ENCODE results near the gene LZTR1.
"Not testable (repeated sequence)": the region's sequence is repeated elsewhere in the genome, so short reads cannot be mapped to it uniquely, and the experiment has no call there.

LZTR1 gene

DNA sequence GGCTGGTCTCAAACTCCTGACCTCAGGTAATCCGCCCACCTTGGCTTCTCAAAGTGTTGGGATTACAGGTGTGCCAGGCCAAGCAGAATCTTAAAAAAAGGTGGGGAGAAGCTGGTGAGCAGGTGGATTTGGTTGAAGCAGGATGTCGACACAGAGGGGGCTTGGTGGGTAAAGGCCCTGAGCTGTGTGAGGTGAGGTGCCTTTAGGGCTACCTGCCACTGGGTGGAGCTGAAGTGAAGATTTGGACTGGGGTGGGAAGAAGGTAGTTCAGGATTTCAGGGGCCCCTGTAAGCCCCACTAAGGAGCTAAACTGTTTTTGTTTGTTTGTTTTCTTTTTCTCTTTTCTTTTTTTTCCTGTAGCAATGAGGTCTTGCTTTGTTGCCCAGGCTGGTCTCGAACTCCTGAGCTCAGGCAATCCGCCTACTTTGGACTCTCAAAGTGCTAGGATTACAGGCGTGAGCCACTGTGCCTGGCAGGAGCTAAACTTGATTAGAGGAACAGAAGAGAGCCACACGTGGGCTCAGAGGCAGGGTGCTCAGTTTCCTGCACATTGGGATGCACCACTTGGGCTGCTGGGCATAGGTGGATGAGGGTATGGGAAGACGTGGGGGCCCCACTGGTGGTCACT, 38.8 kb downstream of the LZTR1 start:
- DNase-seq, result no peak

DNA sequence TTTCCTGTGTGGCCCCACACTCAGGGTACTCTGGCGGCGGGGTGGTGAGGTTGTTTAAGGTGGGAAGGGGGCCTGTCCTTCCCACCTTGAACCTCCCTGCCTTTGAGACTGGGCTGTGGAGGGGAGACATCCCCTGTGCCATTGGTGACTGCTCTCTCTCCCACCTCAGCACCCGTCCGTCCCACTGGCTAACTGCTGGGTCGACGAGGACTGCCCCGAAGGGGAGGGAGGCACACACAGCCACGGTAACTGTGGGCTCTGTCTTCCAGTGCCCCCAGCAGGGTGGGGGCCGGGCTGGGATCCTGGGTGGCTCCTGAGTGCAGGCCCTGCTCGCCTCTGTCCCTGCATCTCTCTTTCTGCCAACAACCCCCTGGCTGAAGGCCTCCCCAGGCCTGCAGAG, 40.4 kb downstream of the LZTR1 start:
- DNase-seq, result no peak

DNA sequence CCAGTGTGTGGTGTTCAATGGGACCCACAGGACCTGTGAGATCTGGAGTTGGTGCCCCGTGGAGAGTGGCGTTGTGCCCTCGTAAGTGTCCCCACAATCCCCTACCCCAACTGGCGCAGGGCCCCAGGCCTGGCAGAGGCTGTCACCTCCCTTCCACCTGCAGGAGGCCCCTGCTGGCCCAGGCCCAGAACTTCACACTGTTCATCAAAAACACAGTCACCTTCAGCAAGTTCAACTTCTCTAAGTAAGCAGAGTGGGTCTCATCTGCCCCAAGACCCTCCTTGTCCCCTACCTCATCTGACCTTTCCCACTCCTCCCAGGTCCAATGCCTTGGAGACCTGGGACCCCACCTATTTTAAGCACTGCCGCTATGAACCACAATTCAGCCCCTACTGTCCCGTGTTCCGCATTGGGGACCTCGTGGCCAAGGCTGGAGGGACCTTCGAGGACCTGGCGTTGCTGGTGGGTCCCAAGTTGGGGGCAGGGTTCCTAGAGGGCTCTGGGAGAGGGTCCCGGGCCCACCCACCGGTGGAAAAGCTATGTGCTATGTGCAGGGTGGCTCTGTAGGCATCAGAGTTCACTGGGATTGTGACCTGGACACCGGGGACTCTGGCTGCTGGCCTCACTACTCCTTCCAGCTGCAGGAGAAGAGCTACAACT, 41.0 kb downstream of the LZTR1 start:
- no peak for DNase-seq

DNA sequence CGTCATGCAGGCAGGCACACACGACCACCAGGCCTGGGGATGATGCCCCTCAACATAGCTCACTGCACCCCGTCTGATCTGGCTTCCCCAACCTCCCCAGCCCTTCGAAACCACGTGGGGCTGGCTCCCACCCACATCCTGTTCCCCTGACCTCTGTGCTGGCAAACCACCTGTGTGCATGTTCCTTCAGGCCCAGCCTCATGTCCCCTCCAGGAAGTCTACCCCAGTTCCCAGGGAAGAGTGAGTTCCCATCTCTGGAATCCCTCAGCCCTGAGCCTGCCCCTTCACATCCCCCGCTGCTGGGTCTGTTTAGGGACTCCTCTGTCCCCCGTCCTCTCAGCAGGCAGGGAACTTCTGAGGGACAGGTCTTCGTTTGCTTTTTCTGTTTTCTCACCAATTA, 43.2 kb downstream of the LZTR1 start:
- no peak for DNase-seq

DNA sequence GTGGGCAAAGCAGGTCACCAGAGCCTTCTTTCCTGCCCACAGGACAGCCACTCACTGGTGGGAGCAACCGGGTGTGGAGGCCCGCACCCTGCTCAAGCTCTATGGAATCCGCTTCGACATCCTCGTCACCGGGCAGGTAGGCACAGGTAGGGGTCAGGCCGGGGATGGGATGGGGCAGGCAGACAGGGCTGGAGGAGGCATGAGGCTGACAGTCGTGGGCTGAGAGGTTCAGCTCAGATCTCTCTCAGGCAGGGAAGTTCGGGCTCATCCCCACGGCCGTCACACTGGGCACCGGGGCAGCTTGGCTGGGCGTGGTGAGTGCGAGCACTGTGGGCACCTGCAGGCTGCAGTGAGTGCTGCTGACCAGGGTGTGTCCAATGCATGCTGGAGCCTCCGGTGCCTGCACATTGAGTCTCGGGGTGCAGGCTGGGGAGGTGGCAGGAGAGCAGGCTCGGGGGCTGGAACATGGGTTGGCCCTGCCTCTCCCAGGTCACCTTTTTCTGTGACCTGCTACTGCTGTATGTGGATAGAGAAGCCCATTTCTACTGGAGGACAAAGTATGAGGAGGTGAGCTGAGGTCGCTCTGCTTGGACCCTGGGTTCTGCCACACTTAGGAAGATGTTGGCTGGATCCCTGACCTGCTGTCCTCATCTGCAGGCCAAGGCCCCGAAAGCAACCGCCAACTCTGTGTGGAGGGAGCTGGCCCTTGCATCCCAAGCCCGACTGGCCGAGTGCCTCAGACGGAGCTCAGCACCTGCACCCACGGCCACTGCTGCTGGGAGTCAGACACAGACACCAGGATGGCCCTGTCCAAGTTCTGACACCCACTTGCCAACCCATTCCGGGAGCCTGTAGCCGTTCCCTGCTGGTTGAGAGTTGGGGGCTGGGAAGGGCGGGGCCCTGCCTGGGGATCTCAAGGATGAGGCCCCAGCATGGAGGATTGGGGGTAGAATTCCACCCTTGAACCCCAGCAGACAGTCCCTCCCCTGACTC, 44.0 kb downstream of the LZTR1 start:
- DNase-seq, result no peak

DNA sequence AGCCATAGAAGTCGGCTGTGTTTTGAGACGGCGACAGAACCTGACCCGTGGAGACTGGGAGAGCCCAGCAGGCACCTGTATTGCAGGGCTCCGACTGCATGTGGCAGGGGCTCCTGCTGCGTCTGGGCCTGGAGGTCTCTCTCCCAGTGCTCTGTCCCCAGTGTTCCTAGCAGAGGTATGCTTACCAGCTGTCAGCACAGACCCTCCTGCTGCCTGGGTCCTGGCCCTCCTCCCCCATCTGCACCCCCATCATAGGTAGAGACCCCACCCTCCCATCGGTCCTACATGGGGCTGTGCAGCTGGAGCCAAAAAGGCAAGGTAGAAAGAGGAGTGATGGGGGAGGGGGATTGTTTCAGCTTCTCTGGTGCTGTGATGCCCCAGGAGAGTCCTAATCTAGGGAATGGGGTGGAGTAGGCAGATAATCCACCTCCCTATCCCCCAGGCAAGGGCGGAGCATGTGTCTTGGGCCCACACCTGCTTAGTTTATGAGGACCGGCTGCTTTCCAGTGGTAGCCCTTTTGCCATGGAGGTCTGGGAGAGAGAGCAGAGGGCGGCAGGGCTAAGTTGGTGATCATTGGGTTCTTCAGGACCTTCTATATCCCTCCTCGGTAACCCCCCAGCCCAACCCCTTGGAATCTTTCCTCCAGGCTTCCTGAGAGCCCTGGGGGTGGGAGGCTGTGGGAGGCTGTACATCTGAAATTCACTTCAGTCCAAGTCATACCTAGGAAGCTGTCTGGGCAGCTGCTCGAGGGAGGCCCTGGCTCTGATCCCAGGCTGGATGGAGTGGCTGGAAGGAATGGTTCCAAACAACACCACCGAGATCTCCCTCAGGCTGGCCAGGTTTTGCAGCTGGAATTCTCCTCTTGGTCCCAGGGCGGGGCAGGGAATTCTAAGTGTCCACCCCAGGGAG, 44.9 kb downstream of the LZTR1 start:
- no peak for DNase-seq

DNA sequence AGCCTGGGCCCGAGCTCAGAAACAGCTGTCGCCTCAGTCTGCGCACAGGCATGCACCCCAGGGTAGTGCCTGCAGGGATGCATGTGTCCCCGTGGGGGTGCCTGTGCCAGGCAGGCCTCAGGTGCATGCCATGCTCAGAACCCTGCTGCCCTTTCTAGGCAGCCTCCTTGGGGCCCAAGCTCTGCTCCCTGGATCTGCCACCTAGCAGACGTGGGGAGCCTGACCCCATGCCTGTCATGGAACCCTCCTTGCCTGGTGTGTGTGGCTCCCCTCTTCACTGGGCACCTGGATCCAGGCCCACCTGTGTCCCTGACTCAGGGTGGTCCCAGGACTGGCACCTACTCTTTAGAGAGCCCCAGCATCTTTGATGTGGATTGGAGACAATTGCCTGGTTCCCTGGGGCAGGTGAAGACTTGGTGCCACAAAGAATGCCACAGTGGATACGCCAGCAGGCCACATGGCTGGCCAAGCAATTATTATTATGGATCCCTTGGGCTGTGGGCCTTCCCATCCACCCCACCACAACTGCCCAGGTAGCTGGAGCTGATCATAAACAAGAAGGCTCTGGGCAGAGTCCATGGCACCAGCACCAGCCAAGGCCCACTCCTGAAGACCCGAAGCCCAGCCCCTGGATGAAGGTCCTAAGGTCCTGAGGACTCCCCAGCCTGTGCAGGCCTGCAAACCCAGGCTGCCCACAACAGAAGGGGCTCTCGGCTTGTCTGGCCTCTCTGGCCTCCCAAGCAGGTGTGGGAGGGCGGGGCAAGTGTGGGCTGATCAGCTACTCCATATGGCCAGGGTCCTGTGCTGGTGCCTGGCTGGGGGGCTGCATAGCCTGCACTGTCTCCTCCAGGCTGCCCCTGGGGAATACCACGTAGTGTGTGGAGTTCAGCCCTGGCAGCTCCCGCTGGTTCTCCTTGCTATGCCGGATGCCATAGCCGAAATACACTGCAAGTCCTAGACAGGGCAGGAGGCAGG, 46.5 kb downstream of the LZTR1 start:
- DNase-seq, result no peak

DNA sequence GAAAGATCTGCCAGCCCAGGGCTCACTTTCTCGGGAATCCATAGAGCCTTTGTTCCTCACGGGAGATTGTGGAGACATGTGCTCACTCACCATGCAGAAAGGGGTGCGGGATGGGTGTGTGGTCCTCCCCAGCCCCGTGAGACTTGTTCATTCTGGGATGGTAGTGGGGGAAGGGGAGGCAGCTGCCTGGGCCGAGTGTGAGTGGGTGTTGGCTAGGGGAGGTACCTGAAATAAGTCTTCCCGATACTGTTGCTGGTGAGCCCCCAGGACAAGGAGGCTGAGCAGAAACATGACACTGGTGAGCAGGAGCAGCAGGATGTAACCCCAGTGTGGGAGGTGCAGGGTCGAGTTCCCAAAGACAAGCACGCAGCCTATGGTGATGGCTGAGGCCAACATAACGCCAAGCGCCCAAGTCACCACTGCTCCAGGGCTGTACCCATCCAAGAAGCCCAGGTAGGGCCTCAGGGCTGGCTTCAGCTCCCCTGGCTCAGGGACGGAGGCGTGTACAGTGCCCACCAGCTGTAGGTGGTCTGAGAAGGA, 47.5 kb downstream of the LZTR1 start:
- DNase-seq, result no peak

DNA sequence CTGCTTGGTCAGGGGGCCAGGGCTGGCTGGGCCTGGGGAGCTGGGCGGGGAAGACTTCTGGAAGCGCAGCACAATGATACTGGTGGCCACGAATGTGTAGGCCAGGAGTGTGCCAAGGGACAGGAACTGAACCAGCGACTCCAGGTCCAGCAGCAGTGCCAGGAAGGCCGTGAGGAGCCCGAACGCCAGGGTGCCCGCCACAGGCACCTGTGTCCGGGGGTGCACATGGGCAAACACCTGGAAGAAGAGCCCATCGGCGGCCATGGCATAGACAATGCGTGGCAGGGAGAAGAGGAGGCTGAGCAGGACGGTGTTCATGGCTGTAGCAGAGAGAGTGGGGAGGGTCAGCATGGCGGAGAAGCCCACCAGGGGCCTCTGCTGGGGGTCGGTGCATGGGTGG, 47.9 kb downstream of the LZTR1 start:
- no peak for DNase-seq

DNA sequence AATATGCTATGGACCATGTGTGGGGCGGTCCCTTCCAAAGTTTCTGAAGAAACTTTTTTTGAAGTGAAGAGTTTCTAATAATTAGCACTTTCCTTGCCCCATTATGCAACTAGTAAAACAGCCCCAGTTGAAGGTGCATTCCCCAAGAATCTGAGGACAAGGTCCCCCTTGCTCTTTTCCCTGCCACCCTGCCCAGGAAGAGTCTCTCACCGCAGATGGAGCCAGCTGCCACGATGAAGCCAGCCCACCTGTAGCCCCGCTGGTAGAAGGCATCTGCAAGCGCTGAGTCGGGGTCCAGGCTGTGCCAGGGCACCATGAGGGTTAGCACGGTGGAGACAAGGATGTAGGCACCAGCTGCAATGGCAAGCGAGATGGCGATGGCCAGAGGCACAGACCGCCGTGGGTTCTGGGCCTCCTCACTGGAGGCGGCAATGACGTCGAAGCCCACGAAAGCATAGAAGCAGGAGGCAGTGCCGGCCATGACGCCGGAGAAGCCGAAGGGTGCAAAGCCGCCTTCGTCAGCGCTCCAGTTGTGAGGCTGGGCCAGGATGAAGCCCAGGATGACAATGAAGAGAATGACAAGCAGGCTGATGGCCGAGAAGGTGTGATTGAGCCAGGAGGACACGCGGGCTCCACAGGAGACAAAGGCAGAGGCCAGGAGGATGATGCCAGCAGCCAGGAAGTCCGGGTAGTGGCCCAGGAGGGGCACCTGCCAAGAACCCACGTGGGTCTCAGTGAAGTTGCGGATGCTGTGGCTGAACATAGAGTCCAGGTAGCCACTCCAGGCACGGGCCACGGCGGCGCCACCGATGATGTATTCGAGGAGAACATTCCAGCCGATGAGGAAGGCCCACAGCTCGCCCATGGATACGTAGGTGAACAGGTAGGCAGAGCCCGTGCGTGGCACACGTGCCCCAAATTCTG, 48.8 kb downstream of the LZTR1 start:
- no peak for DNase-seq

DNA sequence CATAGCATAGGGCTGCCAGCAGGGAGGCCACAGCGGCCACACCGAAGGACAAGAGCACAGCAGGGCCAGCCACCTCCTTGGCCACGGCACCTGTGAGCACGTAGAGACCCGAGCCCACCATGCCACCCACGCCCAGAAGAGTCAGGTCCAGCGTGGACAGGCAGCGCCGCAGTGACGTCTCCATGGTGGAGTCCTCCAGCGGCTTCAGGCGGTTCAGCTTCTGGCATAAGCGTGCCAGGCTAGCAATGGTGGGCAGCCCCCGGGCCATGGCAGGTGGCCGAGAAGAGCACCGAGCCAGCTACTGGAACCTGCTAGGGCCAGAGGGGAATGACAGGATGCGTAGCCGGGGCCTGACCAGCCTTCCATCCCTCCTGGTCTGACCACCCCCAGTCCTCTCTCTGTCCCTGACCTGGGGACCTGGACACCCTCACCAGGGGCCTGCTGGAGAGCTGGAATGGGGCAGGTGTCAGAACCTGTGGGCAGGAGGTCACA, 49.5 kb downstream of the LZTR1 start:
- no peak for DNase-seq

DNA sequence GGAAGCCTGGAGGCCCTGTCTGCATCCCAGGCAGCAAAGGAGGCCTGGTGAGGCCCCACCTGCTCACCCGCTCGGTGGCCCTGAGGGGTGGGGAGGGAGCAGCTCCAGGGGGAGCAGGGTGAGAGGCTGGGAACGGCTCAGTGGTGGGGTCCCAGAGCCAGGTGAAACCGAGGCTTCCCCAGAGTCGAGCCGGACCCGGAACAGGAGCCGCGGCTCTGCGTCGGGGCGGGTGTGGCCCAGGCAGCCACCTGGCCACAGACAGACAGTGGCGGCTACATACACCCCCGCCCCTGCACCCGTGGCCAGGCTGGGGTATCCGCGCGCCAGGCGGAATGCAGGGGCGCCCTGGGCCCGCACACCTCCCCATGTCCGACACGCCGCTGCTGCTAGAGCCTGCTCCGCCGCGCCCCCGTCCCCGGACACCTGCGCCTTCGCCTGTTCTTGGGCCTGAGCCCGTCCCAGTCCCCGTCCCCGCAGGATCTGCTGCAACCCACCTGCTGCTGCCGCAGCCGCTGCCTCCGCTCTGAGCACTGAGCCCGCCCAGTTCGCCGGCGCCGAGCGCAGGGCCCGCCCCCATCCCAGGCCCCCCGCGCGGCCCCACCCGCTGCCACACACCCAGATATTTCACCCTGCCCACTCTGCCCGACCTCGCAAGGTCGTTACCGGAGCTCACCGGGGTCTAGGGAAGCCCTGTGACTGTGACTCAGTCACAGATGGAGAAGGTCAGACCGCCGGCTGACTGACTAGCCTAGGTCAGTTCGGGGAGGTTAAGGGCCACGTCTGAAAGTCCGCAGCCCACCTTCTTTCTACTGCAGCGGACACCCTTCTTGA, 50.2 kb downstream of the LZTR1 start, which contains the start of gene SLC7A4:
TSS of gene SLC7A4 (minus strand) at position 525 of the 831 bp plus-strand sequence. CDS start 749 bp downstream, outside the sequence.
- no peak for DNase-seq

DNA sequence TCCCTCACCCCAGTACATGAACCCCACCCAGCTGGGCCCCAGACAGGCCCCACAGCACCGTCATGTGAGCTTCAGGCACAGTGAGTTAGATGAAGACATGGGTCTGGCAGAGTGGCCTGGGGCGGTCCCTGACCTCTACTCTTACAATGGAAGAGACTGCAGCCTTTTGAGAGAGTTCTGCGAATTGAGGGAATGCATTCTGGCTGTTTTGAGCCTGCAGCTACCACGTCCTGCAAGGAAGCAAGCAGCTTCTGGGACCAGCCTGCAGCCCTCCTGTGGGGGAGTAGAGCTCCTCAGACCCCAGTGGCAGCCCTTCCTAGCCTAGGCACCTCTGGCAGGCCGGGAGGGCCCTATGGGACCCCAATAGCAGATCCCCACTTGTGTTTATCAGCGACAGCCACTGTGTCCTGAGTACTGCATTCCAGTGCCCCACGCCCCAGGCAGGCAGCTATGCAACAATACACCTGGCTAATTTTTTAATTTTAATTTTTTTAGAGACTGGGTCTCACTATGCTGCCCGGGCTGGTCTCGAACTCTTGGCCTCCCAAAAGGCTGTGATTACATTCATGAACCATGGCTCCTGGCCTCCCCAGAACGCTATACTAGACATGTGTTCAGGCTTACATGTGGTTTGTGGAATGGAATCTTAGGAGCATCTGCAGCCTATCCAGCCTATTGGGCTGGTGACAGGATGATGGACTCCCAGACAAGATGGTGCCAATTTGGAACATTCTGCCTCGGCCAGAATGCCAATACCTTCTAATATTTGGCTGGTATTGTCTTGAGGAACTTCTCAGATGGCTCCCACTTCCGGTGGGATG, 51.0 kb downstream of the LZTR1 start:
- no peak for DNase-seq

DNA sequence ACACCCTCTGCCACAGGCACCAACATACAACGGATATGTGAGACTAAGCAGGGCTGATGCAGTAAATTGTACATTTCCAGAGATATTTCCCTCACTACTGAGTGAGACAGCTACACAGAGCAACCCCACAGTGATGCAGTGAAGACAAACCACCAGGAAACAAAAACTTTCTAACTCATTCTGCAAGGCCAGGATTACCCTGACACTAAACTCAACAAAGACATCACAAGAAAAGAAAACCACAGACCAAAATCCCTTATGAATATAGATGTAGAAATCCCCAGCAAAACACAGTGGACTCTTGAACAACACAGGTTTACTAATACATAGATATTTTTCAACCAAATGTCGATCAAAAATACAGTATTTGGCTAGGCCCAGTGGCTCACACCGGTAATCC, 51.8 kb downstream of the LZTR1 start:
- no peak for DNase-seq

DNA sequence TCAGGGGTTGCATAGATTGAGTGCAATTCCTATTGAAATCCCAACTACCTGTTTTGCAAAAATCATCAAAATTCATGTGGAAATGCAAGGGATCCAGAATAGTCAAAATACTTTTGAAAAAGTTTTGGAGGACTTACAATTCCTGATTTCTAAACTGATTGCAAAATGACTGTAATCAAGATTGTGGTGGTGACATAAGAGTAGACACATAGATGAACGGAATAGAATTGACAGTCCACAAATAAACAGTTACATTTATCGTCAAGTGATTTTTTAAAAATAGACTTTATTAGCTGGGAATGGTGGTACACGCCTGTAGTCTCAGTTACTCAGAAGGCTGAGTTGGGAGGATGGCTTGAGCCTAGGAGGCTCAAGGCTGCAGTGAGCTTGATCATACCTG, 52.9 kb downstream of the LZTR1 start:
- DNase-seq, result no peak

DNA sequence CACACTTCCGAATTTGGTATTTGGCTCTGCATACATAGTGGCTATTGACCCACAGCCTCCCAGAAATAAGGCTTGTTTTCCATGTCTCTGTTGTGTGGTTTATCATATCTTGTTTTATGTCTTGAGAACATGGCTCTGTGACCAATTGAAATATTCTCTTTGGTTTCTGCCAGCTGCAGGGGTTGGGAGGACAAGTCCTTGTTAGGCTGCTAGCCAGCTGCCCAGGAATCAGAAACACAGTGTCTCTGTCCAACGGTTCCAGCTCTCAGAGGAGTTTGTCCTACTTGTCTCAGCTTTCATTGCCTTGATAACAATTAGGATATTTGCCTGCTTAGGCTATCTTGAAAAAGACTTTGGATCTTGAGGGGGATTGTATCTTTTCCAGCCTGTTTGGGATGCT, 56.3 kb downstream of the LZTR1 start:
- no peak for DNase-seq

DNA sequence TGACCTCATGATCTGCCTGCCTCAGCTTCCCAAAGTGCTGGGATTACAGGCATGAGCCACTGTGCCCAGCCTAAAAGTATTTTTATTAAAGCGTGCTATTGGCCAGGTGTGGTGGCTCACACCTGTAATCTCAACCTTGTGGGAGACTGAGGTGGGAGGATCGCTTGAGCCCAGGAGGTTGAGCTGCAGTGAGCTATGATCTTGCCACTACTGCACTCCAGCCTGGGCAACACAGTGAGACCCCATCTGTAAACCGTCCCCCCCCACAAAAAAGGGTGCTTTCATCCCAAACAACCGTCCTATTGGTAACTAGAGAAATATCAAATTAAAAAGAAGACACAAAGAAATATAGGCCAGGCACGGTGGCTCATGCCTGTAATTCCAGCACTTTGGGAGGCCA, 57.1 kb downstream of the LZTR1 start:
- DNase-seq, result not testable (repeated sequence)

DNA sequence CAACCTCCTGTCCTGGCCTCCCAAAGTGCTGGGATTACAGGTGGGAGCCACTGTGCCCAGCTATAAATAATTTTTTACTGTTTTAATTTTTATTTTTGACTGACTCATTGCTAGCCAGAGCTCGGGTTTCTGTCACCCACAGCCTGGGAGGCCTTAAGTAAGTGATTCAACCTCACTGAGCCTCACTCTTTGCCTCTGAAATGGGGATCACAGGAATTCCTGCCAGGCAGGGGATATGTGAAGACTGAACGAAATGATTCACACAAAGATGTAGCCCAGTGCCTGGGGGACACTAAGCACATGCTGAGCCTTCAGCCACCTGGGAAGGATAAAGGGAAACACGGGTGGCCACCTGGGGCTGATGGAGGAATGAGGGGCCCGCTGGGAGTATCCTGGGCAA, 59.8 kb downstream of the LZTR1 start:
- DNase-seq, result no peak
